GM12801 (cell line): Measurements from ENCODE around the gene ARID3A.

Experiments
- CTCF ChIP-seq: IDR thresholded peaks from one replicate; pipeline ENCODE4 v1.5.1; 2011; ENCODE audit warnings: control low read depth; ENCODE audit not compliant: insufficient read length; ENCODE audit errors: extremely low read depth

Gene ARID3A

DNA sequence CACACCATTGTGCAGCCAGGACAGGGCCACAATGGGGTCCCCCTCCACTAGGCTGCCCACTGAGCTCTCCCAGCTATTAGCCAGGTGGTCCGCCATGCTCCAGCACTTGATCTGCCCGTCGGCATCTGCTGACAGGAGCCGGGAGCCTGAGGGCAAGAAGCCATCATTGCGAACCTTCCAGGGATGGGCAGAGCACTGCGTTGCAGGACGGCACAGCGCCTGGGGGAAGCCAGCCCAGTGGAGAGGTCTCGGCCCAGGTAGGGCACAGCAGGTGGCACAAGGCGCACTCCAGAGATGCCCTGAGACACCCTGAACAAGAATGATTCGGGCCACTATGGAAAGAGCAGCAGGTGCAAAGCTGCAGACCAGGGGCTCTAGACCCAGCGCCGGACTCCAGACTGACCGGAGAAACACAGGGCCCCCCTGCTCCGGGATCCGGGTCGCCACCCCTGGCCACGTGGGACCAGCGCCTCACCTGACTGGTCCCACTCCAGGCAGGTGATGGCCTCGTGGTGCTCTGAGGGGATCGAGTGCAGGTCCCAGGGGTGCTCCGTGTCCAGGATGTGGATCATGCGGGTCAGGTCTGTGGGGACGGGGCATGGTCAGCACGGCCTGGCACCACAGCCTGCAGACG is 36.1 kb upstream of the ARID3A start:
- TF ChIP-seq CTCF: no peak

DNA sequence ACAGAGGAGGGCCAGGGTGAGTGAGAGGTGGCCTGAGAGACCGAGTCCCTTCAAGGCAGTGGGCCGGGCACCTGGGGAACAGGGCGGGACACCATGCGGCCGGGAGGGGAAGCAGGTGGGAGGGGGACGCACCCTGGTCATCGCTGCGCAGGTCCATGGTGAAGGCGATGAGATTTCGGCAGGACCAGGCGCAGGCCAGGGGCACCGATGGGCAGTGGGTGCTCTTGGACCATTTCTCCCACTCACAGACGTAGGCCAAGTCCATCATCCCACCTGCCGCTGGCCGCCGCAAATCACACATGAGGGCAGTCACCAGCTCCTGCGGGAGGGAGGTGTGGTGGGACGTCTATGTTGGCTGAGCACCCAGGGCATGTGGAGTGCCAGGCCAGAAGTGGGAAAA is 35.0 kb upstream of the ARID3A start:
- no peak for TF ChIP-seq CTCF

DNA sequence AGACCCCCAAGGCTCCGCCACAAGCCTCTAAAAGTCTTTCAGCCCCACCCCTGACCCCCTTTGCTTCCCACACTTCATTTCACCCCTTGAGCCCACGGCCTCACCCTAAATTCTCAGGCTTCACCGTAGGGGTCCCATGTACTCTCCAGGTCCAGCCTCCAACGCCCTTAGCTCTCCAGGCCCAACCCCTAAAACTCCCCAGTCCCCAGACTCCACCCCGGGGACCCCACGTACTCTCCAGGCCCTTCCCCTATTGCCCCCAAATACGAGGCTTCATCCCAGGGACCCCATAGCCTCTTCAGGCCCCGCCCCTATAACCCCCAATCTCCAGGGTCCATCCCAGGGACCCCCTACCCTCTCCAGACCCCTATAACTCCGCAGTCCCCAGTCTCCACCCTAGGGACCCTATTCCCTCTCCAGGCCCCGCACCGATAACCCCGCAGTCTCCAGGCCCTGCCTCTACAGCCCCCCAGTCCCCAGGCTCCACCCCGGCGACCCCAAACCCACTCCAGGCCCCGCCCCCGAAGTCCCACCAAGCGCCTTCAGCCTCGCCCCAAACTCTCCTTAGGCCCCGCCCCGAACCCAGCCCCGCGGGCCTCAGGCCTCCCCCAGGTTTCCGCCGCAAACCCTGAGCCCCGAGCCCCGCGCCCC is 33.5 kb upstream of the ARID3A start:
- TF ChIP-seq CTCF: no peak

DNA sequence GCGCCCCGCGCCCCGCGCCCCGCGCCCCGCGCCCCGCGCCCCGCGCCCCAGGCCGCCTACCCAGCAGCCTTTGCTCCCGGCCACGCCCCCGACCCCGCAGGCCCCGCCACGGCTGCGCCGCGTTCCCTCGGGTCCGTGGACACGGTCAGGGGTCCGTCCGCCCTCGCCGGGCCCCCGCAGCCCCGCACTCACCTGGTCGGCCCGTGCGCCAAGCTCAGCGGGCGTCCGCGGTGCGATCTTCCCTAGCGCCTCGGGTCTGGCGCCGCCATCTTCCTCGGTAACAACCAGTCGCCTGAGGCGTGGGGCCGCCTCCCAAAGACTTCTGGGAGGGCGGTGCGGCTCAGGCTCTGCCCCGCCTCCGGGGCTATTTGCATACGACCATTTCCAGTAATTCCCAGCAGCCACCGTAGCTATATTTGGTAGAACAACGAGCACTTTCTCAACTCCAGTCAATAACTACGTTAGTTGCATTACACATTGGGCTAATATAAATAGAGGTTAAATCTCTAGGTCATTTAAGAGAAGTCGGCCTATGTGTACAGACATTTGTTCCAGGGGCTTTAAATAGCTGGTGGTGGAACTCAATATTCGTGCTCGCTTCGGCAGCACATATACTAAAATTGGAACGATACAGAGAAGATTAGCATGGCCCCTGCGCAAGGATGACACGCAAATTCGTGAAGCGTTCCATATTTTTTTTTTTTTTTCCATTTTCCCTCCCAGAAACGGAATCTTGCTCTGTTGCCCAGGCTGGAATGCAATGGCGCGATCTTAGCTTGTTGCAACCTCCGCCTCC is 32.7 kb upstream of the ARID3A start, which contains the start of the genes MED16 and RNU6-9:
MED16 (minus strand) TSS at position 294 of the 796 bp plus-strand sequence. CDS start 2,056 bp downstream, outside the sequence.
RNU6-9 (plus strand) TSS at position 591 of the 796 bp plus-strand sequence.
- no peak for TF ChIP-seq CTCF

- TF ChIP-seq CTCF: no peak
Observed at GRCh38 chr19:896434-896833, 29.4 kb upstream of the ARID3A start.

- TF ChIP-seq CTCF: no peak
Observed at GRCh38 chr19:896999-897398, 28.8 kb upstream of the ARID3A start.

DNA sequence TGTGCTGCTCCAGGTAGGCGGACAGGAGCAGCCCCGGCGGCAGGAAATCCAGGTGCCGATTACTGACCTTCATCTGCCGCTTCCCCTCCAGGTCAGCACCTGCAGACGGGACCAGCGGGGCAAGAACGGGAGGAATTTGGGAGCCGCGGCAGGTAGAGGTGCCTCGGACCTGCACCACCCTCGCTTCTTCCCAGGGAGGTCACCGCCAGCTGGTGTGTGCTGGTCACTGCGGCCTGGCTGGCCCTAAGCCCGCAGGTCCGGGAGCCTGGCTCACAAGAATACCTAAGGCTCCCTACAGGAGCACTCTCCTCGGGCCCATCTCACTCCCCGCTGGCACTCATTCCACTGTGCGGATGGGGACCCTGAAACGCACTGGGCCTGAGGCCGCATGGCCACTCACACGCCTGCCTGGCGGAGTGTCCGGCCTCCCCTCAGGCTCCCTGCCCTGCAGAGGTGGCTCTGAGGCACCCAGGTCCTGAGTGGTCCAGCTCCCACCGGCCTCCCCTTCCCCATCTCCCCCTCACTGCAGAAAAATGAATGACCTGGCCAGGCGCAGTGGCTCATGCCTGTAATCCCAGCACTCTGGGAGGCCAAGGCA is 28.3 kb upstream of the ARID3A start:
- no peak for TF ChIP-seq CTCF
